ENCODE measurements around the gene EIPR1.

- TF ChIP-seq CTCF (IDR thresholded peaks at IDR 0.05), result no peak
- TF ChIP-seq POLR2A (IDR thresholded peaks at IDR 0.05), result no peak
- TF ChIP-seq POLR2AphosphoS5 (IDR thresholded peaks at IDR 0.05), result no peak
- TF ChIP-seq EP300 (IDR thresholded peaks at IDR 0.05; ENCODE audit: low read depth), result no peak
These were observed 152.9 kb downstream of the EIPR1 start for GRCh38 chr2:3224681-3225080.
